Measurements from ENCODE around the gene TRIM67. TPM values are rescaled to one million over a fixed set of nuclear protein-coding genes. Genes with fewer than 3 reads are reported as not detected.
"Not testable (repeated sequence)": the region's sequence is repeated elsewhere in the genome, so short reads cannot be mapped to it uniquely, and the experiment has no call there.

TRIM67 gene
- total RNA-seq, 1 experiment from 2014 or later: 0.54 TPM

- Mint-ChIP-seq H3K4me1 (ENCODE audit: low read depth, unreplicated experiment) (no peaks in the 10 kb centered on the region), H3K9me3 (ENCODE audit: unreplicated experiment) (peaks cover 9% of the 10 kb centered on the region), H3K27me3 (ENCODE audit: insufficient read depth, unreplicated experiment) (no peaks in the 10 kb centered on the region), H3K27ac (ENCODE audit: unreplicated experiment) (no peak overlapping the region), H3K36me3 (ENCODE audit: insufficient read depth, unreplicated experiment) (no peaks in the 10 kb centered on the region), H3K4me3 (ENCODE audit: unreplicated experiment) (no peak overlapping the region)
- H3K4me1 ChIP-seq: no peaks in the 10 kb centered on the region
- no peak for DNase-seq
- no TSS peak for BruUV-seq (replicated peaks)
- no peaks in the 10 kb centered on the region for H3K27me3 ChIP-seq (replicated peaks; ENCODE audit: control insufficient read depth, insufficient read depth, low read length)
- H3K9me3 ChIP-seq: no peaks in the 10 kb centered on the region
- CTCF ChIA-PET: no interaction called here
- no peaks in the 10 kb centered on the region for H3K36me3 ChIP-seq (ENCODE audit: control insufficient read depth, insufficient read depth, low read length)
- TF ChIP-seq, protein P1, sequence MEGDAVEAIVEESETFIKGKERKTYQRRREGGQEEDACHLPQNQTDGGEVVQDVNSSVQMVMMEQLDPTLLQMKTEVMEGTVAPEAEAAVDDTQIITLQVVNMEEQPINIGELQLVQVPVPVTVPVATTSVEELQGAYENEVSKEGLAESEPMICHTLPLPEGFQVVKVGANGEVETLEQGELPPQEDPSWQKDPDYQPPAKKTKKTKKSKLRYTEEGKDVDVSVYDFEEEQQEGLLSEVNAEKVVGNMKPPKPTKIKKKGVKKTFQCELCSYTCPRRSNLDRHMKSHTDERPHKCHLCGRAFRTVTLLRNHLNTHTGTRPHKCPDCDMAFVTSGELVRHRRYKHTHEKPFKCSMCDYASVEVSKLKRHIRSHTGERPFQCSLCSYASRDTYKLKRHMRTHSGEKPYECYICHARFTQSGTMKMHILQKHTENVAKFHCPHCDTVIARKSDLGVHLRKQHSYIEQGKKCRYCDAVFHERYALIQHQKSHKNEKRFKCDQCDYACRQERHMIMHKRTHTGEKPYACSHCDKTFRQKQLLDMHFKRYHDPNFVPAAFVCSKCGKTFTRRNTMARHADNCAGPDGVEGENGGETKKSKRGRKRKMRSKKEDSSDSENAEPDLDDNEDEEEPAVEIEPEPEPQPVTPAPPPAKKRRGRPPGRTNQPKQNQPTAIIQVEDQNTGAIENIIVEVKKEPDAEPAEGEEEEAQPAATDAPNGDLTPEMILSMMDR (IDR thresholded peaks at IDR 0.05; ENCODE audit: insufficient read depth in 1 of 2, low read depth in 1 of 2, low read length in 1 of 2, severe bottlenecking in 1 of 2, unreplicated experiment in 1 of 2): no peak
- intact Hi-C loops (cut with micrococcal nuclease; ENCODE audit: unreplicated experiment): no loop called here
- POLR2A ChIA-PET: no interaction called here
- no peak overlapping the region for H3K4me3 ChIP-seq (ENCODE audit: low read depth, low read length)
These were observed 35.8 kb upstream of the TRIM67 start for GRCh38 chr1:231125972-231126580.

- H3K36me3 Mint-ChIP-seq (ENCODE audit: insufficient read depth, unreplicated experiment); BruUV-seq (replicated peaks); H3K4me3 ChIP-seq (ENCODE audit: low read depth, low read length); H3K27me3 ChIP-seq (replicated peaks; ENCODE audit: control insufficient read depth, insufficient read depth, low read length); H3K36me3 ChIP-seq (ENCODE audit: control insufficient read depth, insufficient read depth, low read length); intact Hi-C loops (cut with micrococcal nuclease; ENCODE audit: unreplicated experiment); H3K27ac Mint-ChIP-seq (ENCODE audit: unreplicated experiment); H3K4me3 Mint-ChIP-seq (ENCODE audit: unreplicated experiment); CTCF ChIA-PET; POLR2A ChIA-PET; H3K9me3 Mint-ChIP-seq (ENCODE audit: unreplicated experiment); DNase-seq; H3K9me3 ChIP-seq; H3K4me1 ChIP-seq; H3K27me3 Mint-ChIP-seq (ENCODE audit: insufficient read depth, unreplicated experiment); H3K4me1 Mint-ChIP-seq (ENCODE audit: low read depth, unreplicated experiment): not testable (repeated sequence)
These were observed 34.8 kb upstream of the TRIM67 start for GRCh38 chr1:231127106-231127505.

- POLR2A ChIA-PET; H3K4me1 ChIP-seq; H3K36me3 Mint-ChIP-seq (ENCODE audit: insufficient read depth, unreplicated experiment); DNase-seq; H3K4me3 Mint-ChIP-seq (ENCODE audit: unreplicated experiment); H3K36me3 ChIP-seq (ENCODE audit: control insufficient read depth, insufficient read depth, low read length); H3K9me3 ChIP-seq; H3K27me3 Mint-ChIP-seq (ENCODE audit: insufficient read depth, unreplicated experiment); BruUV-seq (replicated peaks); H3K4me3 ChIP-seq (ENCODE audit: low read depth, low read length); H3K4me1 Mint-ChIP-seq (ENCODE audit: low read depth, unreplicated experiment); H3K27me3 ChIP-seq (replicated peaks; ENCODE audit: control insufficient read depth, insufficient read depth, low read length); H3K27ac Mint-ChIP-seq (ENCODE audit: unreplicated experiment); intact Hi-C loops (cut with micrococcal nuclease; ENCODE audit: unreplicated experiment); CTCF ChIA-PET; H3K9me3 Mint-ChIP-seq (ENCODE audit: unreplicated experiment): not testable (repeated sequence)
These were observed 33.4 kb upstream of the TRIM67 start for GRCh38 chr1:231128471-231128870.

GRCh38 chr1:231130544-231130943 lies 31.3 kb upstream of the TRIM67 start:
- H3K9me3 ChIP-seq: no peaks in the 10 kb centered on the region
- H3K4me1 Mint-ChIP-seq (ENCODE audit: low read depth, unreplicated experiment): no peaks in the 10 kb centered on the region
- CTCF ChIA-PET: no interaction called here
- H3K27me3 Mint-ChIP-seq (ENCODE audit: insufficient read depth, unreplicated experiment): no peaks in the 10 kb centered on the region
- H3K27me3 ChIP-seq (replicated peaks; ENCODE audit: control insufficient read depth, insufficient read depth, low read length): no peaks in the 10 kb centered on the region
- H3K9me3 Mint-ChIP-seq (ENCODE audit: unreplicated experiment): no peaks in the 10 kb centered on the region
- H3K36me3 Mint-ChIP-seq (ENCODE audit: insufficient read depth, unreplicated experiment): no peaks in the 10 kb centered on the region
- no peaks in the 10 kb centered on the region for H3K4me1 ChIP-seq
- no peak overlapping the region for H3K4me3 Mint-ChIP-seq (ENCODE audit: unreplicated experiment)
- DNase-seq: no peak
- intact Hi-C loops (cut with micrococcal nuclease; ENCODE audit: unreplicated experiment): no loop called here
- BruUV-seq (replicated peaks): no TSS peak
- H3K27ac Mint-ChIP-seq (ENCODE audit: unreplicated experiment): no peak overlapping the region
- POLR2A ChIA-PET: no interaction called here
- H3K36me3 ChIP-seq (ENCODE audit: control insufficient read depth, insufficient read depth, low read length): no peaks in the 10 kb centered on the region
- TF ChIP-seq, protein P1 (IDR thresholded peaks at IDR 0.05; ENCODE audit: insufficient read depth in 1 of 2, low read depth in 1 of 2, low read length in 1 of 2, severe bottlenecking in 1 of 2, unreplicated experiment in 1 of 2): no peak
- H3K4me3 ChIP-seq (ENCODE audit: low read depth, low read length): no peak overlapping the region

DNA sequence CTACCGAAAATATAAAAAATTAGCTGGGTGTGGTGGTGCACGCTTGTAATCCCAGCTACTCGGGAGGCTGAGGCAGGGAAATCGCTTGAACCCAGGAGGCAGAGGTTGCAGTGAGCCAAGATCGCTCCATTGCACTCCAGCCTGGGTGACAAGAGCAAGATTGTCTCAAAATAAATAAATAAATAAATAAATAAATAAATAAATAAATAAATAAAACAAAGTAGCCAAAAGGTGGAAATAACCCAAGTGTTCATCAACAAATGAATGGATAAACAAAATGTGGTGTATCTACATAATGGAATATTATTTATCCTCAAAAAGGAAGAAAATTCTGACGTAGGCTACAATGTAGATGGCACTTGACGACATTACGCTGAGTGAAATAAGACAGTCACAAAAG lies 29.3 kb upstream of the TRIM67 start:
- H3K27me3 Mint-ChIP-seq (ENCODE audit: insufficient read depth, unreplicated experiment): not testable (repeated sequence)

More for the DNA sequence above, 29.3 kb upstream of the TRIM67 start:
- H3K36me3 ChIP-seq (ENCODE audit: control insufficient read depth, insufficient read depth, low read length); H3K4me1 Mint-ChIP-seq (ENCODE audit: low read depth, unreplicated experiment); H3K36me3 Mint-ChIP-seq (ENCODE audit: insufficient read depth, unreplicated experiment); intact Hi-C loops (cut with micrococcal nuclease; ENCODE audit: unreplicated experiment); CTCF ChIA-PET; H3K9me3 ChIP-seq; BruUV-seq (replicated peaks); H3K9me3 Mint-ChIP-seq (ENCODE audit: unreplicated experiment); H3K4me1 ChIP-seq; DNase-seq; H3K27ac Mint-ChIP-seq (ENCODE audit: unreplicated experiment); H3K4me3 Mint-ChIP-seq (ENCODE audit: unreplicated experiment); H3K27me3 ChIP-seq (replicated peaks; ENCODE audit: control insufficient read depth, insufficient read depth, low read length); POLR2A ChIA-PET; H3K4me3 ChIP-seq (ENCODE audit: low read depth, low read length): not testable (repeated sequence)

Data from Caco-2 (cell line).